Vagina (tissue), 2 donors: ENCODE data around the gene ZNF384.

Experiments
- CTCF ChIP-seq, 3 experiments: fragments of 450-650 bp in 2 of 3; fragments of 200-600 bp in 1 of 3; sonication (generic) in 1 of 3; IDR thresholded peaks; one replicate each; pipeline ENCODE4 v1.5.1; 2017 to 2019; ENCODE audit warnings: antibody characterized with exemption in 3 of 3, mild to moderate bottlenecking in 2 of 3, moderate library complexity in 2 of 3
- POLR2A ChIP-seq, 2 donors: fragments of 450-650 bp; IDR thresholded peaks; one replicate each; pipeline ENCODE4 v1.6.1; 2017; ENCODE audit warnings: antibody characterized with exemption in 2 of 2, mild to moderate bottlenecking in 2 of 2, moderate library complexity in 2 of 2

GRCh38 chr12:6701078-6701768 lies 12.0 kb upstream of the ZNF384 start:
- TF ChIP-seq CTCF (IDR thresholded peaks at IDR 0.05) (no peak), POLR2A (IDR thresholded peaks at IDR 0.05) (no peak)
